Smooth muscle cell (in vitro differentiated cells): Measurements from ENCODE around the gene BRCC3. TPM values are rescaled to one million over a fixed set of nuclear protein-coding genes. Genes with fewer than 3 reads are reported as not detected.

ENCODE experiments used
- DNase-seq: peaks from one replicate; lab custom pipeline; 2025; ENCODE audit not compliant: unreplicated experiment; lab: John Stamatoyannopoulos, UW
- H2AFZ ChIP-seq: fragments of 200-600 bp; sonication (generic); 2 replicates; pipeline ENCODE4 v1.6.0; 2016; ENCODE audit warnings: antibody characterized with exemption, low read depth, mild to moderate bottlenecking
- H3F3A ChIP-seq: fragments of 200-600 bp; sonication (generic); 2 replicates; pipeline ENCODE4 v1.6.0; 2017; ENCODE audit warnings: antibody characterized with exemption, low read depth
- H3K27ac ChIP-seq: fragments of 200-600 bp; sonication (generic); 2 replicates; pipeline ENCODE4 v1.5.1; 2016; ENCODE audit warnings: low read depth, mild to moderate bottlenecking
- H3K27me3 ChIP-seq: fragments of 200-600 bp; sonication (generic); 2 replicates; pipeline ENCODE4 v1.6.1; 2016; ENCODE audit warnings: low read depth, mild to moderate bottlenecking
- H3K36me3 ChIP-seq: fragments of 200-600 bp; sonication (generic); 2 replicates; pipeline ENCODE4 v1.5.1; 2016; ENCODE audit warnings: low read depth
- H3K4me1 ChIP-seq: fragments of 200-600 bp; sonication (generic); 2 replicates; pipeline ENCODE4 v1.5.1; 2016; ENCODE audit warnings: low read depth
- H3K4me2 ChIP-seq: fragments of 200-600 bp; sonication (generic); 2 replicates; pipeline ENCODE4 v1.6.0; 2016; ENCODE audit warnings: mild to moderate bottlenecking
- H3K4me3 ChIP-seq: fragments of 200-600 bp; sonication (generic); 2 replicates; pipeline ENCODE4 v1.5.1; 2016; ENCODE audit warnings: mild to moderate bottlenecking
- H3K79me2 ChIP-seq: fragments of 200-600 bp; sonication (generic); 2 replicates; pipeline ENCODE4 v1.6.0; 2016; ENCODE audit warnings: low read depth, mild to moderate bottlenecking
- H3K9ac ChIP-seq: fragments of 200-600 bp; sonication (generic); 2 replicates; pipeline ENCODE4 v1.6.0; 2016; ENCODE audit warnings: low read depth
- H3K9me3 ChIP-seq: fragments of 200-600 bp; sonication (generic); replicated peaks from 2 replicates; pipeline ENCODE4 v1.5.1; 2016; ENCODE audit warnings: low read depth
- H4K20me1 ChIP-seq: fragments of 200-600 bp; sonication (generic); 2 replicates; pipeline ENCODE4 v1.6.0; 2016; ENCODE audit warnings: low read depth
- WGBS: methylation state at CpG from one replicate; pipeline ENCODE4 v1.1.7; 2016; ENCODE audit warnings: low lambda C conversion rate; 5-methylcytosine and 5-hydroxymethylcytosine counted together
- polyA plus RNA-seq: library from polyadenylated mRNA; unstranded; fragments of >200 nt; fragmentation: Nextera tagmentation; extraction: Ambion mirVana; gene quantifications from 2 replicates; pipeline ENCODE4 v1.2.1, GENCODE V29; 2016
- total RNA-seq: library from RNA; depleted of rRNA; stranded (reverse); fragments of >200 nt; gene quantifications from 2 replicates; pipeline ENCODE4 v1.2.3, GENCODE V29; 2014
- TF ChIP-seq, protein P1 (sequence below): fragments of 200-600 bp; sonication (generic); IDR thresholded peaks from 2 replicates; pipeline ENCODE4 v1.5.1; 2017; ENCODE audit warnings: borderline replicate concordance, mild to moderate bottlenecking, antibody characterized with exemption; ENCODE audit not compliant: insufficient read depth, poor library complexity, severe bottlenecking

The BRCC3 gene
- total and polyA plus RNA-seq, 2 experiments from 2014 or later, result 10.6 to 13.4 TPM

DNA sequence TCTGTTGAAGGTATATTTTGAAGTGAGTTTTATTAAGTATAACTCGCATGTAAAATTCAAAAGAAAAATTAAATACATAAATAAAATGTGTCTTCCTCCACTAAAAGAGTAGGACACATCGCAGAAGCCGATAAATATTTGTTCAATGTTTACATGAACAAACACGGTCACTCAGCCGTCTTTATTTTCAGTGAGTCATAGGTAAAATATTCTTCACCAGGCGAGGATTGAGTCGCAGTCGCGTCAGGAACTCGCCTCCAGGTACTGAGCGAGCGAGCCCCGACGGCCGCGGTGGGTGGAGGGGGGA is 44.9 kb upstream of the BRCC3 start:
- H3K9ac ChIP-seq, result peak overlapping the region; percentile 95
- TF ChIP-seq, protein P1, sequence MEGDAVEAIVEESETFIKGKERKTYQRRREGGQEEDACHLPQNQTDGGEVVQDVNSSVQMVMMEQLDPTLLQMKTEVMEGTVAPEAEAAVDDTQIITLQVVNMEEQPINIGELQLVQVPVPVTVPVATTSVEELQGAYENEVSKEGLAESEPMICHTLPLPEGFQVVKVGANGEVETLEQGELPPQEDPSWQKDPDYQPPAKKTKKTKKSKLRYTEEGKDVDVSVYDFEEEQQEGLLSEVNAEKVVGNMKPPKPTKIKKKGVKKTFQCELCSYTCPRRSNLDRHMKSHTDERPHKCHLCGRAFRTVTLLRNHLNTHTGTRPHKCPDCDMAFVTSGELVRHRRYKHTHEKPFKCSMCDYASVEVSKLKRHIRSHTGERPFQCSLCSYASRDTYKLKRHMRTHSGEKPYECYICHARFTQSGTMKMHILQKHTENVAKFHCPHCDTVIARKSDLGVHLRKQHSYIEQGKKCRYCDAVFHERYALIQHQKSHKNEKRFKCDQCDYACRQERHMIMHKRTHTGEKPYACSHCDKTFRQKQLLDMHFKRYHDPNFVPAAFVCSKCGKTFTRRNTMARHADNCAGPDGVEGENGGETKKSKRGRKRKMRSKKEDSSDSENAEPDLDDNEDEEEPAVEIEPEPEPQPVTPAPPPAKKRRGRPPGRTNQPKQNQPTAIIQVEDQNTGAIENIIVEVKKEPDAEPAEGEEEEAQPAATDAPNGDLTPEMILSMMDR, result no peak
- peak overlapping the region; percentile 99 for H3K27ac ChIP-seq
- H3K9me3 ChIP-seq, result no peaks in the 10 kb centered on the region
- H3K4me1 ChIP-seq, result no peaks in the 10 kb centered on the region
- WGBS, result 50% methylated on average over 15 of the region's 16 CpGs
- H4K20me1 ChIP-seq, result no peaks in the 10 kb centered on the region
- H3K79me2 ChIP-seq, result peaks cover 8% of the 10 kb centered on the region
- H3K4me2 ChIP-seq, result peak overlapping the region; percentile 80
- peaks cover 3% of the 10 kb centered on the region for H3F3A ChIP-seq
- peak overlapping the region; percentile 35 for H2AFZ ChIP-seq
- no peaks in the 10 kb centered on the region for H3K36me3 ChIP-seq
- no peaks in the 10 kb centered on the region for H3K27me3 ChIP-seq
- peak overlapping the region; percentile 71 for H3K4me3 ChIP-seq
- no peak for DNase-seq

DNA sequence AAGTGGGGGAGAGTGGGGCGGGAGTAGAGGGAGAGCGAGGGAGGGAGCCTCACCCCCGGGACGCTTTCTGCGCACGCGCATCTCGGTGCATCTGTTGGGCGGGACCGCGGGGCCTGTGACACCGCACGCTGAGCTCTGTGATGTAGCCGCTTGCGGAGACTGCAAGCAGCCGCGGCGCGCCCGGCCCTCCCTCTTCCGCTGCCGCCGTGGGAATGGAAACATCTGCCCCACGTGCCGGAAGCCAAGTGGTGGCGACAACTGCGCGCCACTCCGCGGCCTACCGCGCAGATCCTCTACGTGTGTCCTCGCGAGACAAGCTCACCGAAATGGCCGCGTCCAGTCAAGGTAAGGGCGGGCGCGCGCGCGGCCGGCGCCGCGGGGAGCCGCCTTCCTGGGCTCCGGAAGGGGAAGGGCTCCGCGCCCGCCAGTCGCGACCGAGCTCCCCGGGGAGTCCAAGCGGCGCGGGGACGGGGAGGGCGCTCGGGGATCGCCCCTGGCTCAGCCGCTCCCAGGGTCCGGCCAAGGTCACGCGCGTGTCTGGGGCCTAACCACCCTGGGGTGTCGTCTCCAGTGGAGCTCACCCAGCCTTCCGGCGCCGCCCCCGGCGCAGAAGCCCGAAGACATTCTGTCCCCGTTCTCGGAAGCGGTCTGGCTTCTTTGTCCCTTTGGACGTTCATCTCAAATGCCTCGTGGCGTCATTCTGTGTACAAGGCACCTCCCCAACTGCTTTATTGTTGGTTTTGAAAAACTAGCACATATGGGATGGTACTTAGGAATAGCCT is 44.4 kb upstream of the BRCC3 start, which contains the start of gene FUNDC2:
Gene FUNDC2 (plus strand): TSS at position 118 of the 782 bp plus-strand sequence. CDS start 95 bp downstream, at position 213.
- 59% methylated on average over 49 of the region's 82 CpGs for WGBS
- peak within 1 kb of the TSS; percentile 35 for H2AFZ ChIP-seq
- peak; percentile 61 for DNase-seq
- peak within 1 kb of the TSS; percentile 99 for H3K27ac ChIP-seq
- peak within 1 kb of the TSS; percentile 71 for H3K4me3 ChIP-seq
- H3K9ac ChIP-seq, result peak within 1 kb of the TSS; percentile 95
- no peaks in the 10 kb centered on the region for H3K27me3 ChIP-seq
- H3K36me3 ChIP-seq, result no peaks in the 10 kb centered on the region
- no peaks in the 10 kb centered on the region for H4K20me1 ChIP-seq
- no peaks in the 10 kb centered on the region for H3K4me1 ChIP-seq
- H3K4me2 ChIP-seq, result peak within 1 kb of the TSS; percentile 90
- H3K9me3 ChIP-seq, result no peaks in the 10 kb centered on the region
- TF ChIP-seq, protein P1, result no peak
- peaks cover 3% of the 10 kb centered on the region for H3F3A ChIP-seq
- peaks cover 8% of the 10 kb centered on the region for H3K79me2 ChIP-seq

DNA sequence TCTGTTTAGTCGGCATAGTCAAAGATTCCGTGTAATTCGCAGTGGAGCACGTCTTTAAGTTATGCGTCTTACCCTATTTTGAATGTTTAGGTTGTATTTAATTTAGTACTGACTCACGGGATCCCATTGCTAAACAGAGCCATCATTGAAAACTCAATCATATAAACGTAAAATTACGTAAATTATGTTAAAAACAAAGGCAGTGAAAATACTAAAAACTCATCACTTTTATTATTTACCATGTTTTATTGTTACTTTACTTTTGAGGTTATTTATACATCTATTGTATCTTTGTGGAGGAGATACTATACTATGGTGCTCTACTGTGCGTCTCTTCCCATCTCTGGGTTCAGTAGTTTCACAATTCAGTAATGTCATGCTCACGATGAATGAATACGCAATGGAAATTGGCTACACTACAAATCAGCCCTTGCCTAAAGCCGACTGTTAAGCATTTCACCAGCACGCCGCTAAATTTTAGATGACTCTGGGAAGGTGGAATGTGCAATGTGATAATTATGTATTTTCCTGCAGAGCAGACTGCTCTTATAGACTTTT is 43.7 kb upstream of the BRCC3 start:
- TF ChIP-seq, protein P1, result no peak
- H3F3A ChIP-seq, result peaks cover 3% of the 10 kb centered on the region
- peak overlapping the region; percentile 71 for H3K4me3 ChIP-seq
- H3K36me3 ChIP-seq, result no peaks in the 10 kb centered on the region
- H3K27ac ChIP-seq, result peak overlapping the region; percentile 99
- H3K9me3 ChIP-seq, result no peaks in the 10 kb centered on the region
- no peak overlapping the region for H2AFZ ChIP-seq
- peak overlapping the region; percentile 95 for H3K9ac ChIP-seq
- 36% methylated on average over 14 of the region's 14 CpGs for WGBS
- DNase-seq, result no peak
- no peaks in the 10 kb centered on the region for H3K27me3 ChIP-seq
- peaks cover 8% of the 10 kb centered on the region for H3K79me2 ChIP-seq
- H3K4me2 ChIP-seq, result peak overlapping the region; percentile 90
- H3K4me1 ChIP-seq, result no peaks in the 10 kb centered on the region
- H4K20me1 ChIP-seq, result no peaks in the 10 kb centered on the region

DNA sequence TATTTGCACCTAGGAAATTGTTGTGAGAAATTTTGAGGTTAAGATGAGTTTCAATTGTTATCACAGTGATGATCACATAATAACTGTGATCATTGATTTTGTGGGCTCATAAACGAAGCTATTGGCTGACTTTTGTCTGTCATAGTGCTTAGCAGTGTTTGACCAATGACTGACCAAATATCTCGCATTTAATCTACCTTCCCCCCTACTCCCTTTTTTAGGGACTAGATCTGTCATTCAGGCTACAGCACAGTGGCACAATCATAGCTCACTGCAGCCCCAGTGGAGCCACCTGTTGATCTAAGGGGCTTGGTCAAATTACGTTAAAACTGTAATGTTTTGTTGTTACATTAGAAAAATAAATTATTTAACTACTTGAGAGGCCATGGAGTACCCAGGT is 43.2 kb upstream of the BRCC3 start:
- Histone ChIP-seq H3K27me3 (no peaks in the 10 kb centered on the region), H3K79me2 (peaks cover 12% of the 10 kb centered on the region), H3K27ac (peak overlapping the region; percentile 99), H3K4me1 (no peaks in the 10 kb centered on the region), H3K36me3 (no peaks in the 10 kb centered on the region), H3K4me2 (peak overlapping the region; percentile 90), H3F3A (peaks cover 3% of the 10 kb centered on the region), H3K9me3 (no peaks in the 10 kb centered on the region), H3K4me3 (peak overlapping the region; percentile 71), H3K9ac (peak overlapping the region; percentile 95), H4K20me1 (no peaks in the 10 kb centered on the region), H2AFZ (no peak overlapping the region)
- WGBS, result 40% methylated on average over 3 of the region's 3 CpGs
- no peak for DNase-seq
- TF ChIP-seq, protein P1, result no peak
